HG02884 (cell line): ENCODE measurements around the gene THEM4.

Source experiments
- ATAC-seq: cut with Tn5 transposase; IDR thresholded peaks from one replicate; pipeline ENCODE4 v1.9.1; 2021; ENCODE audit warnings: mild to moderate bottlenecking, moderate library complexity; ENCODE audit not compliant: unreplicated experiment

THEM4 gene

GRCh38 chr1:151909167-151910149 is at the start of gene THEM4:
THEM4 (minus strand) TSS chr1:151909511; CDS start chr1:151909458, 53 bp downstream.
- peak; percentile 95 for ATAC-seq

GRCh38 chr1:151958959-151959358 is 49.6 kb upstream of the THEM4 start:
- no peak for ATAC-seq

- no peak for ATAC-seq
Measured at GRCh38 chr1:151956957-151957497, 47.7 kb upstream of the THEM4 start.

GRCh38 chr1:151953409-151954094 is 44.2 kb upstream of the THEM4 start:
- no peak for ATAC-seq

GRCh38 chr1:151952811-151953210 is 43.5 kb upstream of the THEM4 start:
- no peak for ATAC-seq

- no peak for ATAC-seq
Measured at GRCh38 chr1:151949371-151950193, 40.3 kb upstream of the THEM4 start.

- no peak for ATAC-seq
Measured at GRCh38 chr1:151948506-151948905, 39.2 kb upstream of the THEM4 start.

- ATAC-seq = no peak
Measured at GRCh38 chr1:151947140-151947539, 37.8 kb upstream of the THEM4 start.

GRCh38 chr1:151945725-151946722 is 36.7 kb upstream of the THEM4 start:
- ATAC-seq = no peak

GRCh38 chr1:151944857-151945575 is 35.7 kb upstream of the THEM4 start:
- ATAC-seq = no peak

- ATAC-seq = no peak
Measured at GRCh38 chr1:151944126-151944856, 35.0 kb upstream of the THEM4 start.

GRCh38 chr1:151943591-151943990 is 34.3 kb upstream of the THEM4 start:
- no peak for ATAC-seq

- no peak for ATAC-seq
Measured at GRCh38 chr1:151942882-151943281, 33.6 kb upstream of the THEM4 start.

- ATAC-seq = no peak
Measured at GRCh38 chr1:151940541-151940940, 31.2 kb upstream of the THEM4 start.

- ATAC-seq = no peak
Measured at GRCh38 chr1:151939779-151940178, 30.5 kb upstream of the THEM4 start.

GRCh38 chr1:151939141-151939540 is 29.8 kb upstream of the THEM4 start:
- no peak for ATAC-seq

GRCh38 chr1:151936653-151937052 is 27.3 kb upstream of the THEM4 start:
- no peak for ATAC-seq

GRCh38 chr1:151935894-151936602 is 26.7 kb upstream of the THEM4 start:
- ATAC-seq = no peak
